ENCODE measurements around the gene SPINK14.

Gene SPINK14

DNA sequence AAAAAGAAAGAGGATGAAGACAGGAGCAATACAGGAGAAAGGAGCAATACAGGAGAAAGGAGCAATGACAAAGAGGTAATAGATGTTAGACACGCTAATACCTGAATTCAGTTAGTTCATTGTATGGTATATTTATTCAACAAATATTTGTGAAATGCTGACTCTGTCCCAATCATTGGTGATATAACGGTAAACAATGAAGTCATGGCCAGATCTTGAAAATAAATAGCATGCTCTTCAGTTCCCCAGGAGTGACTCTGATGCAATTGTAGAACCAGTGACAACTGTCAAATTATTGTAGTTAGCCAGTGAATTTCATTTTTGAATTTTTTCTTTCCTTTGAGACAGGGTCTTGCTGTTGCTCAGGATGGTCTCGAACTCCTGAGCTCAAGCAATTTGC lies 48.0 kb upstream of the SPINK14 start (continued):
- TF ChIP-seq, protein P1, sequence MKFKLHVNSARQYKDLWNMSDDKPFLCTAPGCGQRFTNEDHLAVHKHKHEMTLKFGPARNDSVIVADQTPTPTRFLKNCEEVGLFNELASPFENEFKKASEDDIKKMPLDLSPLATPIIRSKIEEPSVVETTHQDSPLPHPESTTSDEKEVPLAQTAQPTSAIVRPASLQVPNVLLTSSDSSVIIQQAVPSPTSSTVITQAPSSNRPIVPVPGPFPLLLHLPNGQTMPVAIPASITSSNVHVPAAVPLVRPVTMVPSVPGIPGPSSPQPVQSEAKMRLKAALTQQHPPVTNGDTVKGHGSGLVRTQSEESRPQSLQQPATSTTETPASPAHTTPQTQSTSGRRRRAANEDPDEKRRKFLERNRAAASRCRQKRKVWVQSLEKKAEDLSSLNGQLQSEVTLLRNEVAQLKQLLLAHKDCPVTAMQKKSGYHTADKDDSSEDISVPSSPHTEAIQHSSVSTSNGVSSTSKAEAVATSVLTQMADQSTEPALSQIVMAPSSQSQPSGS (tag by site-specific recombination; IDR thresholded peaks at IDR 0.05; ENCODE audit: low read depth), result no peak
- TF ChIP-seq ZNF521 (tag by site-specific recombination; IDR thresholded peaks at IDR 0.05) (no peak), ZIC2 (tag by site-specific recombination; IDR thresholded peaks at IDR 0.05) (no peak), ZBTB1 (tag by site-specific recombination; IDR thresholded peaks at IDR 0.05) (no peak)

DNA sequence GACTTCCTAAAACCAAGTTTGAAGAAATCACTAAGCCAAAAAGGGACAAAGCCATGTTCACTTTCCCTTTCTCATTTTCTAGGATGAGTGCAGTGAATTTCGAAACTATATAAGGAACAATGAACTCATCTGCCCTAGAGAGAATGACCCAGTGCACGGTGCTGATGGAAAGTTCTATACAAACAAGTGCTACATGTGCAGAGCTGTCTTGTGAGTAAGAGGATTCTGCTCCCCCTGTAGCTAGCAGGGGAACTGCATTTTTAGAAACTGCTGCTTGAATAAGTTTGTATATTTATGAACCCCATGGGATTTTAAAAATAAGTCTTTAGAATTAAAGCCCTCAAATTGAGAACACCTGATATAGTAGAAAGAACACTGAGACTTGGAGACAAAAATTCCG lies 42.7 kb upstream of the SPINK14 start:
- no peak overlapping the region for H3K27ac ChIP-seq (ENCODE audit: extremely low read depth, low read depth, low read length)
- POLR2A ChIA-PET, result no interaction called here
- no peaks in the 10 kb centered on the region for H3K36me3 ChIP-seq (ENCODE audit: control insufficient read depth in 2 of 2, insufficient read depth in 1 of 2, low read length in 2 of 2)
- CTCF ChIA-PET, result interaction anchor here (0.6 to 1.3 kb wide), 3 partner anchors 176 to 268 kb away, joined by 3 to 4 read pairs (median 4); no protein-coding TSS in a partner anchor
- no peaks in the 10 kb centered on the region for H3K9me3 ChIP-seq (ENCODE audit: control insufficient read depth, insufficient read depth, low read depth, low read length)
- no peak for TF ChIP-seq ZNF175 (tag by site-specific recombination; IDR thresholded peaks at IDR 0.05)
- no peaks in the 10 kb centered on the region for H3K4me1 ChIP-seq (ENCODE audit: control insufficient read depth, insufficient read depth, low read length)
- no peak overlapping the region for H3K4me3 ChIP-seq (ENCODE audit: low read depth, low read length)

DNA sequence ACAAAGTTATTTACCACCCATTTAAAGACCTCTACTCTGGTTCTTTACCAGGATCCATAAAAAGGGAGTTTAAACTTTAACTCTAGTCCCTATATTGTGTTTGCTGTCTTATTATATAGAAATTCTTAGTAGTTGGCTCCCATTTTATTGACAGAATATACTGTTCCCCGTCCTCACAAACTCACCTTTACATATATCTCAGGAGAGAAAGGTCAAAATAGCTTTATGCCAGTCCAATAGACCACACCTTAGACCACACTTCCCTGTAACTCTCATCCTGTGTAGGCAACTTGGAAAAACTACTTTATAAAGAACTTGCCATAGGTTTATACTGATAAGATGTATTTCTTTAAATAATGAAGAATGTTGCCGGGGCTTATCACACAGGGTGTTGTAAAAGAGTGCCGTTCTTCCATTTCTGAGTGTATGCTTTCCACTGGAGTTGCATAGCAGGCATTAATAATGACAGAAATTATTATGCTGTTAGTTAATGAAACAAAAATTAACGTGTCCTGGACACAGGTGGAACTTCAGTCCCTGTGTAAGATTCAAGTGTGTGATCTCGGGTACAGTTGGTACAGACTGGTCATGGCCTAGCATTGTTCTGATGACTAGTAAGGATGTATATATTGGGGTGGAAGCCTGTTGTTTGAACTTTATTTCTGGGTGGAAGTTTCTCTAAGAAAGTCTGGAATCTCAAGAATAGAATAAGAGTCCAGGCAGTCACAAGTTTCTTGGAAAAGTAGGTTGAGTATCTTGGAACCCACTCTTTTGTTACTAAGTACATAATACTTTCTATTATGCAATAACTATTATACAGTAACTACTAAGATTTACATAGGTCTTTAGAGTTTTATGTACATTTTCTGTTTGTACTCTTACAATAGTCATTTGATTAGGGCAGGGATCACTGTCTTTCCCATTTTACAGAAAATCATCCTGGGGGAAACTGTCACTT lies 33.0 kb upstream of the SPINK14 start:
- H3K36me3 ChIP-seq (ENCODE audit: control insufficient read depth in 2 of 2, insufficient read depth in 1 of 2, low read length in 2 of 2), result no peaks in the 10 kb centered on the region
- no peak overlapping the region for H3K27ac ChIP-seq (ENCODE audit: extremely low read depth, low read depth, low read length)
- TF ChIP-seq HOXA7 (CRISPR knock-in tag; IDR thresholded peaks at IDR 0.05; ENCODE audit: borderline replicate concordance), result no peak
- TF ChIP-seq BCL11A (tag by site-specific recombination; IDR thresholded peaks at IDR 0.05; ENCODE audit: low read depth), result no peak
- TF ChIP-seq ZNF548 (tag by site-specific recombination; IDR thresholded peaks at IDR 0.05), result no peak
- no peak for TF ChIP-seq ZBTB8A (tag by site-specific recombination; IDR thresholded peaks at IDR 0.05)
- TF ChIP-seq ZNF624 (tag by site-specific recombination; IDR thresholded peaks at IDR 0.05), result no peak
- no peak for TF ChIP-seq GLI4 (tag by site-specific recombination; IDR thresholded peaks at IDR 0.05)
- no peak for TF ChIP-seq ZNF354C (tag by site-specific recombination; IDR thresholded peaks at IDR 0.05; ENCODE audit: borderline replicate concordance, low read depth)
- TF ChIP-seq, protein P2, sequence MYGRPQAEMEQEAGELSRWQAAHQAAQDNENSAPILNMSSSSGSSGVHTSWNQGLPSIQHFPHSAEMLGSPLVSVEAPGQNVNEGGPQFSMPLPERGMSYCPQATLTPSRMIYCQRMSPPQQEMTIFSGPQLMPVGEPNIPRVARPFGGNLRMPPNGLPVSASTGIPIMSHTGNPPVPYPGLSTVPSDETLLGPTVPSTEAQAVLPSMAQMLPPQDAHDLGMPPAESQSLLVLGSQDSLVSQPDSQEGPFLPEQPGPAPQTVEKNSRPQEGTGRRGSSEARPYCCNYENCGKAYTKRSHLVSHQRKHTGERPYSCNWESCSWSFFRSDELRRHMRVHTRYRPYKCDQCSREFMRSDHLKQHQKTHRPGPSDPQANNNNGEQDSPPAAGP (tag by site-specific recombination; IDR thresholded peaks at IDR 0.05), result no peak
- TF ChIP-seq, protein P3, sequence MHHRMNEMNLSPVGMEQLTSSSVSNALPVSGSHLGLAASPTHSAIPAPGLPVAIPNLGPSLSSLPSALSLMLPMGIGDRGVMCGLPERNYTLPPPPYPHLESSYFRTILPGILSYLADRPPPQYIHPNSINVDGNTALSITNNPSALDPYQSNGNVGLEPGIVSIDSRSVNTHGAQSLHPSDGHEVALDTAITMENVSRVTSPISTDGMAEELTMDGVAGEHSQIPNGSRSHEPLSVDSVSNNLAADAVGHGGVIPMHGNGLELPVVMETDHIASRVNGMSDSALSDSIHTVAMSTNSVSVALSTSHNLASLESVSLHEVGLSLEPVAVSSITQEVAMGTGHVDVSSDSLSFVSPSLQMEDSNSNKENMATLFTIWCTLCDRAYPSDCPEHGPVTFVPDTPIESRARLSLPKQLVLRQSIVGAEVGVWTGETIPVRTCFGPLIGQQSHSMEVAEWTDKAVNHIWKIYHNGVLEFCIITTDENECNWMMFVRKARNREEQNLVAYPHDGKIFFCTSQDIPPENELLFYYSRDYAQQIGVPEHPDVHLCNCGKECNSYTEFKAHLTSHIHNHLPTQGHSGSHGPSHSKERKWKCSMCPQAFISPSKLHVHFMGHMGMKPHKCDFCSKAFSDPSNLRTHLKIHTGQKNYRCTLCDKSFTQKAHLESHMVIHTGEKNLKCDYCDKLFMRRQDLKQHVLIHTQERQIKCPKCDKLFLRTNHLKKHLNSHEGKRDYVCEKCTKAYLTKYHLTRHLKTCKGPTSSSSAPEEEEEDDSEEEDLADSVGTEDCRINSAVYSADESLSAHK (tag by site-specific recombination; IDR thresholded peaks at IDR 0.05), result no peak
- TF ChIP-seq ZNF626 (tag by site-specific recombination; IDR thresholded peaks at IDR 0.05), result no peak
- ChIA-PET CTCF (interaction anchor here (0.9 kb wide), 1 partner anchor 278 kb away, joined by 3 read pairs; no protein-coding TSS in a partner anchor), POLR2A (no interaction called here)
- no peaks in the 10 kb centered on the region for H3K4me1 ChIP-seq (ENCODE audit: control insufficient read depth, insufficient read depth, low read length)
- no peak overlapping the region for H3K4me3 ChIP-seq (ENCODE audit: low read depth, low read length)
- no peaks in the 10 kb centered on the region for H3K9me3 ChIP-seq (ENCODE audit: control insufficient read depth, insufficient read depth, low read depth, low read length)
